Measurements from ENCODE around the gene IL36RN.

DNA sequence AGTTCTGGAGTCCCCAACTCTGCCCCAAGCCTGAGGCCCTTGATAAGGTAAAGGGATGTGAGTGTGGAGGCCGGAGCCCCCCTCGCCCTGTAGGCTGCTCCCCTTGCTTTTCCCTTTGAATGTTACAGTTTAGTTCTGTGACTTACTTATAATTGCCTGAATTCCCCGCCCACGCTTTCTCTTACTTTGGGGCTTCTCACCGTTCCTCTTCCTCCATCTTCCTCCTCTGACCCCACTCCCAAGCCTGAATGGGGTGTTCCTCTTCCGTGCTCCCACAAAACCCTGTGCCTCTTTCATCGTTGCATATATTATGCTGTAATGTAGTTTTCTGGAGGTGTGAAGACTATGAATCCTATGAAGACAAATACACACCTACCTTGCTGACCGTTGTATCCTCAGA lies 53.4 kb downstream of the IL36RN start:
- TF ChIP-seq, protein P1, sequence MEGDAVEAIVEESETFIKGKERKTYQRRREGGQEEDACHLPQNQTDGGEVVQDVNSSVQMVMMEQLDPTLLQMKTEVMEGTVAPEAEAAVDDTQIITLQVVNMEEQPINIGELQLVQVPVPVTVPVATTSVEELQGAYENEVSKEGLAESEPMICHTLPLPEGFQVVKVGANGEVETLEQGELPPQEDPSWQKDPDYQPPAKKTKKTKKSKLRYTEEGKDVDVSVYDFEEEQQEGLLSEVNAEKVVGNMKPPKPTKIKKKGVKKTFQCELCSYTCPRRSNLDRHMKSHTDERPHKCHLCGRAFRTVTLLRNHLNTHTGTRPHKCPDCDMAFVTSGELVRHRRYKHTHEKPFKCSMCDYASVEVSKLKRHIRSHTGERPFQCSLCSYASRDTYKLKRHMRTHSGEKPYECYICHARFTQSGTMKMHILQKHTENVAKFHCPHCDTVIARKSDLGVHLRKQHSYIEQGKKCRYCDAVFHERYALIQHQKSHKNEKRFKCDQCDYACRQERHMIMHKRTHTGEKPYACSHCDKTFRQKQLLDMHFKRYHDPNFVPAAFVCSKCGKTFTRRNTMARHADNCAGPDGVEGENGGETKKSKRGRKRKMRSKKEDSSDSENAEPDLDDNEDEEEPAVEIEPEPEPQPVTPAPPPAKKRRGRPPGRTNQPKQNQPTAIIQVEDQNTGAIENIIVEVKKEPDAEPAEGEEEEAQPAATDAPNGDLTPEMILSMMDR (IDR thresholded peaks at IDR 0.05): no peak
- TF ChIP-seq POLR2A (IDR thresholded peaks at IDR 0.05): no peak
